HFFc6 (cell line): ENCODE results near the gene RPS6KA4. TPM values are rescaled to one million over a fixed set of nuclear protein-coding genes. Genes with fewer than 3 reads are reported as not detected.
A peak's percentile ranks its signal among the peaks of the same experiment; 100 is the strongest.

Experiments
- DNase-seq: peaks from one replicate; pipeline ENCODE4 v3.0.0-alpha.2; 2018
- H3K27ac Mint-ChIP-seq: 2 replicates; pipeline ENCODE4 v1.8.0; 2020; ENCODE audit warnings: mild to moderate bottlenecking, mixed read lengths
- H3K27me3 Mint-ChIP-seq: 2 replicates; pipeline ENCODE4 v1.8.0; 2021; ENCODE audit warnings: mild to moderate bottlenecking, moderate library complexity, mixed read lengths; ENCODE audit not compliant: insufficient read depth
- H3K36me3 Mint-ChIP-seq: 2 replicates; pipeline ENCODE4 v1.8.0; 2021; ENCODE audit warnings: low read depth, mixed read lengths
- H3K4me1 Mint-ChIP-seq: 2 replicates; pipeline ENCODE4 v1.8.0; 2020; ENCODE audit warnings: low read depth, mixed read lengths
- H3K4me3 Mint-ChIP-seq: 2 replicates; pipeline ENCODE4 v1.8.0; 2020; ENCODE audit warnings: mild to moderate bottlenecking, moderate library complexity, mixed read lengths
- H3K9me3 Mint-ChIP-seq: 2 replicates; pipeline ENCODE4 v1.8.0; 2020; ENCODE audit warnings: mild to moderate bottlenecking, mixed read lengths
- CTCF ChIP-seq: fragments of 200-600 bp; sonication (generic); IDR thresholded peaks from 2 replicates; pipeline ENCODE4 v1.5.0; 2021; ENCODE audit warnings: antibody characterized with exemption, mild to moderate bottlenecking
- total RNA-seq, 6 experiments: library from RNA; stranded (reverse); fragmentation: NEBNext Ultra II Directional; extraction: Animal tissue kit (Norgen Biotek cat#: 25700); gene quantifications; 2 replicates in 1 of 6; 3 replicates in 5 of 6; pipeline ENCODE4 v1.2.3, GENCODE V29; 2021

RPS6KA4 gene
- total RNA-seq, 6 experiments from 2014 or later, result 42.9 to 63.4 (median 56.6) TPM

DNA sequence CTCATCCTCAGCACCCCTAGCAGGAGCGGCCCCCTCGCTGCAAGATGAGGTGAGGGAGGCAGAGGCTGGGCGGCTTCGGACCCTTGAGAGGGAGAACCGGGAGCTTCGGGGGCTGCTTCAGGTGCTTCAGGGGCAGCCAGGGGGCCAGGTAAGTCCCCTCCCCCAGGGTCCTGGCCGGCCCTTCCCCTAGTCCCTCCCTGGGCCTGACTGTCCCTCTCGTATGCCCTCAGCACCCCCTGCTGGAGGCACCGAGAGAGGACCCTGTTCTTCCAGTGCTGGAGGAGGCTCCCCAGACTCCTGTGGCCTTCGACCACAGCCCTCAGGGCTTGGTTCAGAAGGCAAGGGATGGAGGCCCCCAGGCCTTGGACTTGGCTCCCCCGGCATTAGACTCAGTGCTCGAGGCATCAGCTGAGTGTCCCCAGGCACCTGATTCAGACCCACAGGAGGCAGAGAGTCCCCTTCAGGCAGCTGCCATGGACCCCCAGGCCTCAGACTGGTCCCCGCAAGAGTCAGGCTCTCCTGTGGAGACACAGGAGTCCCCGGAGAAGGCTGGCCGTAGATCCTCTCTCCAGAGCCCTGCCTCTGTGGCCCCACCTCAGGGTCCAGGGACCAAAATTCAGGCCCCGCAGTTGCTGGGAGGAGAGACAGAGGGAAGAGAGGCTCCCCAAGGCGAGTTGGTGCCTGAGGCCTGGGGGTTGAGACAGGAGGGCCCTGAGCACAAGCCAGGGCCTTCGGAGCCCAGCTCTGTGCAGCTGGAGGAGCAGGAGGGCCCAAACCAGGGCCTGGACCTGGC, 15.0 kb upstream of the RPS6KA4 start:
- H3K9me3 Mint-ChIP-seq, result no peaks in the 10 kb centered on the region
- H3K36me3 Mint-ChIP-seq, result no peaks in the 10 kb centered on the region
- H3K4me1 Mint-ChIP-seq, result no peaks in the 10 kb centered on the region
- H3K27ac Mint-ChIP-seq, result no peak overlapping the region
- no peak overlapping the region for H3K4me3 Mint-ChIP-seq
- peak; percentile 61 for TF ChIP-seq CTCF
- DNase-seq, result no peak
- H3K27me3 Mint-ChIP-seq, result peaks cover 7% of the 10 kb centered on the region

GRCh38 chr11:64344787-64345186, 14.2 kb upstream of the RPS6KA4 start:
- no peak for TF ChIP-seq CTCF
- Mint-ChIP-seq H3K27ac (no peak overlapping the region), H3K36me3 (no peaks in the 10 kb centered on the region), H3K27me3 (peaks cover 7% of the 10 kb centered on the region), H3K9me3 (no peaks in the 10 kb centered on the region), H3K4me3 (no peak overlapping the region), H3K4me1 (no peaks in the 10 kb centered on the region)
- DNase-seq, result no peak

DNA sequence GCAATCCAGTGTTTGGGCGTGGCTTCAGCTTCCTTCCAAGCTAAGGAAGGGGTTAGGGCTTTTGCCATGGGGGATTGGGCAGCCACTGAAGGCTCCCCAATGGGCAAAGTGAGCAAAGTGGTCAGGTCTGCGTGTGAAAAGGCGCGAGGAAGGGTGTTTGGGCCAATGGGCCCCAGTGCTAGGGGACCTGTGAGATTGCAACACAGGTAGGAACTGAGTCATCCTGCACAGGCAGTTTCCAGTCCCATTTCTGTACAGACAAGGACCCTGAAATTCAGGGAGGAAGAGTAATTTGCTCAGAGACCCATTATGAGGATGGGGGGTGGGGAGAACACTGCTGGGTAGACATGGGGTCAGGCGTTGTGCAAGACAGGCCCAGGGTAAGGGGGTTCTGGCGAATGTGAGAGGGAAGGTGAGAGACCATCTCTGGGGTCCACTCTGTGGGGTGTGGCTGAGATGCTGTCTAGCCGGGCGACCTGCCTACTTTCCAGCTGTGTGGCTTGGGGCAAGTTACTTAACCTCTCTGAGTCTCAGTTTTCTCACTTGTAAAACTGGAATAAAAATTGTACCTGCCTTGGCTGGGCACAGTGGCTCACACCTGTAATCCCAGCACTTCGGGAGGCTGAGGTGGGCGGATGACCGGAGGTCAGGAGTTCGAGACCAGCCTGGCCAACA, 11.6 kb upstream of the RPS6KA4 start:
- TF ChIP-seq CTCF, result no peak
- Mint-ChIP-seq H3K9me3 (no peaks in the 10 kb centered on the region), H3K4me3 (no peak overlapping the region), H3K27ac (no peak overlapping the region), H3K4me1 (no peaks in the 10 kb centered on the region), H3K27me3 (peaks cover 9% of the 10 kb centered on the region), H3K36me3 (no peaks in the 10 kb centered on the region)
- no peak for DNase-seq

DNA sequence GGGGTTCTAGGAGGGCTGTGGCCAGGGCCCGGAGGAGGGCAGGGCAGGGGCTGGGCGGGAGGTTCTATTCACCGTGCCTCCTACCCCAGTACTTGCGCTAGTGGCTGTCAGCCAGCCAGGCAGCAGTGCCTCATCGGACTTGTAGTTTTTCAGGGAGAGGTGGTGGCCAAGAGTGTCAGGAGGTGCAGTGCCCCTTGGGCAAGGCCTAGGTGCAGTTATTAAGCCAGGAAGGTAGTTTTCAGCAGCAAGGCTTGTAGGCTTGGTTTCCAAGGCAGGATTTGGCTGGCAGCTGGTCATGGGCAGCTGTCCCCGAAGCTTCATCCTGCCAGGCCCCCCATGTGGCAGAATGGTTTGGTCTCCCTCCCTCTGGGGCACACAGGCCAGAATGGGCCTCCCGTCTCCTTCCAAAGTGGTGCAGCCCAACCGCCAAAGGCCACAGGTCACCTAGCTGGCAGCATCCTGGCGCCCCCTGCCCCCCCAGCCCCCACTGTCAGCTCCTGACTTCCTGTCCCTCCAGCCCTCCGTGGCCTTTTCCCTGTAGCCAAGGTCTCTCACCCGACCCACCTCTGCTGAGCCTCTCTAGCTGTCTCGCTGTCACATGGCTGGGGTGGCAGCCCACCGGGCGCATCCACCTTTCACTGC, 10.5 kb upstream of the RPS6KA4 start:
- no peaks in the 10 kb centered on the region for H3K9me3 Mint-ChIP-seq
- no peak overlapping the region for H3K4me3 Mint-ChIP-seq
- no peak for TF ChIP-seq CTCF
- DNase-seq, result no peak
- H3K4me1 Mint-ChIP-seq, result no peaks in the 10 kb centered on the region
- no peak overlapping the region for H3K27ac Mint-ChIP-seq
- peaks cover 8% of the 10 kb centered on the region for H3K27me3 Mint-ChIP-seq
- no peaks in the 10 kb centered on the region for H3K36me3 Mint-ChIP-seq

DNA sequence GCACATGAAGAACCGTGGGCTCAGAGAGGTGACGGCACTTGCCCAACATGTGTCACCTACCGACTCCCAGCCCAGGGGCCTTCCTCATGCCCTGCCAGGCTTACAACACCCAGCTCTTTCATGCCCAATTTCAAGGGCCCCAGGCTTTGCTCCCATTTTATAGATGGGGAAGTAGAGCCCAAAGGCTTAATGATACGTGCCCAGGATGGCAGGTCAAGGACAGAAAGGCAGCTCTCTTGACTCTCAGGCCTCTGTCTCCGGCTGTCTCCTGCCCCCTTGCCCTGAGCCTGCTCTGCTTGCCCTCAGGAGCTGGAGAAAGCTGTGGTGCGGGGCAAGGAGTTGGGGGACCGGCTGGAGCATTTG, 10.0 kb upstream of the RPS6KA4 start:
- Mint-ChIP-seq H3K4me3 (no peak overlapping the region), H3K27me3 (peaks cover 8% of the 10 kb centered on the region), H3K36me3 (no peaks in the 10 kb centered on the region), H3K27ac (no peak overlapping the region), H3K4me1 (no peaks in the 10 kb centered on the region), H3K9me3 (no peaks in the 10 kb centered on the region)
- no peak for TF ChIP-seq CTCF
- DNase-seq, result no peak
